Measurements from ENCODE around the gene DHRSX. TPM values are rescaled to one million over a fixed set of nuclear protein-coding genes. Genes with fewer than 3 reads are reported as not detected.
A peak's percentile ranks its signal among the peaks of the same experiment; 100 is the strongest.

The DHRSX gene
- total and polyA plus RNA-seq, 2 donors (not counting 1 experiment from before 2014, with no cell fraction given) = 18.8 to 39.0 TPM

GRCh38 chrX:2226906-2227656, 273.7 kb downstream of the DHRSX start:
- H3K4me1 ChIP-seq (ENCODE audit: control insufficient read depth in 2 of 2, insufficient read depth in 2 of 2, low read length in 2 of 2) = no peaks in the 10 kb centered on the region
- CTCF ChIA-PET = no interaction called here
- H3K4me2 ChIP-seq (replicated peaks; ENCODE audit: low read depth, low read length, poor library complexity, severe bottlenecking) = no peak overlapping the region

DNA sequence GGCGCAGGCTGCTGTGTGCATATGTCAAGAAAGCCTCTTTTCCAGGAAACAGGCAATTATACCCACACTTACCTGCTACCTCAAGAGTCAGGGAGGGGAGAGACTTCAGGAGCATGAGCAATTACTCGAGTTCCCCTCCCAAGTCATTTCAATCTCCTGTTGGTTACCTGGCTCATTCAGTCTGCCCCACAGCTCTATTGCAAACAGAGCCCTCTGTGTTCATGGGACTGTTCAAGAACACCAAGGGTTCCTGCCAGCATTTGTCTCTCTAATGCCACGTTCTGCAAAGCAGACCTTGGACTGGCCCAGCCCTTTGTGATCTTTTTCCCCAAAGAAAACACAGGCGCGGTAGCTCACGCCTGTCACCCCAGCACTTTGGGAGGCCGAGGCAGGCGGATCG, 274.6 kb downstream of the DHRSX start:
- H3K4me1 ChIP-seq (ENCODE audit: control insufficient read depth in 2 of 2, insufficient read depth in 2 of 2, low read length in 2 of 2) = no peaks in the 10 kb centered on the region
- TF ChIP-seq, protein P1, sequence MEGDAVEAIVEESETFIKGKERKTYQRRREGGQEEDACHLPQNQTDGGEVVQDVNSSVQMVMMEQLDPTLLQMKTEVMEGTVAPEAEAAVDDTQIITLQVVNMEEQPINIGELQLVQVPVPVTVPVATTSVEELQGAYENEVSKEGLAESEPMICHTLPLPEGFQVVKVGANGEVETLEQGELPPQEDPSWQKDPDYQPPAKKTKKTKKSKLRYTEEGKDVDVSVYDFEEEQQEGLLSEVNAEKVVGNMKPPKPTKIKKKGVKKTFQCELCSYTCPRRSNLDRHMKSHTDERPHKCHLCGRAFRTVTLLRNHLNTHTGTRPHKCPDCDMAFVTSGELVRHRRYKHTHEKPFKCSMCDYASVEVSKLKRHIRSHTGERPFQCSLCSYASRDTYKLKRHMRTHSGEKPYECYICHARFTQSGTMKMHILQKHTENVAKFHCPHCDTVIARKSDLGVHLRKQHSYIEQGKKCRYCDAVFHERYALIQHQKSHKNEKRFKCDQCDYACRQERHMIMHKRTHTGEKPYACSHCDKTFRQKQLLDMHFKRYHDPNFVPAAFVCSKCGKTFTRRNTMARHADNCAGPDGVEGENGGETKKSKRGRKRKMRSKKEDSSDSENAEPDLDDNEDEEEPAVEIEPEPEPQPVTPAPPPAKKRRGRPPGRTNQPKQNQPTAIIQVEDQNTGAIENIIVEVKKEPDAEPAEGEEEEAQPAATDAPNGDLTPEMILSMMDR (IDR thresholded peaks at IDR 0.05) = no peak
- no peak overlapping the region for H3K4me3 Mint-ChIP-seq
- DNase-seq (no peak), ATAC-seq (ENCODE audit: low read depth) (no peak)
- no peak overlapping the region for H3K27ac ChIP-seq (ENCODE audit: low read length in 2 of 2)
- H3K4me3 ChIP-seq (ENCODE audit: control extremely low read depth in 1 of 5, extremely low read depth in 1 of 5, insufficient read depth in 1 of 5, low read depth in 2 of 5, low read length in 4 of 5) = no peak overlapping the region
- ChIA-PET POLR2A (no interaction called here), CTCF (no interaction called here)
- H3K79me2 ChIP-seq (ENCODE audit: control insufficient read depth, insufficient read depth, low read length) = no peaks in the 10 kb centered on the region
- peaks cover 2 to 44% (median 24%) of the 10 kb centered on the region in 3 donors for H3K9me3 ChIP-seq (ENCODE audit: control extremely low read depth in 1 of 3, control insufficient read depth in 2 of 3, insufficient read depth in 1 of 3, low read length in 2 of 3)
- no peak overlapping the region for H2AFZ ChIP-seq (ENCODE audit: insufficient read depth, low read depth, low read length, poor library complexity, severe bottlenecking)
- H3K27me3 Mint-ChIP-seq = no peaks in the 10 kb centered on the region
- peaks cover 2 to 4% of the 10 kb centered on the region in 2 experiments for H3K36me3 ChIP-seq (replicated peaks in 1 of 2; ENCODE audit: control extremely low read depth in 1 of 2, control insufficient read depth in 1 of 2, extremely low read depth in 1 of 2, insufficient read depth in 2 of 2, low read length in 1 of 2)
- no peaks in the 10 kb centered on the region for H3K4me1 Mint-ChIP-seq
- H3K9ac ChIP-seq (ENCODE audit: low read length) = no peak overlapping the region
- H4K20me1 ChIP-seq (ENCODE audit: control insufficient read depth, insufficient read depth, low read length, poor library complexity, severe bottlenecking) = no peaks in the 10 kb centered on the region
- H3K4me2 ChIP-seq (replicated peaks; ENCODE audit: low read depth, low read length, poor library complexity, severe bottlenecking) = no peak overlapping the region
- 80% methylated on average over 6 of the region's 9 CpGs for WGBS (ENCODE audit: insufficient coverage)
- H3K27ac Mint-ChIP-seq = no peak overlapping the region
- H3K9me3 Mint-ChIP-seq (ENCODE audit: insufficient read depth) = peaks cover 17% of the 10 kb centered on the region
- no peaks in the 10 kb centered on the region for H3K27me3 ChIP-seq (replicated peaks in 1 of 4; ENCODE audit: control extremely low read depth in 1 of 4, control insufficient read depth in 3 of 4, insufficient read depth in 4 of 4, low read length in 3 of 4)
- intact Hi-C loops (cut with micrococcal nuclease) = no loop called here

More at GRCh38 chrX:2226906-2227656, 273.7 kb downstream of the DHRSX start:
- no peaks in the 10 kb centered on the region for H4K20me1 ChIP-seq (ENCODE audit: control insufficient read depth, insufficient read depth, low read length, poor library complexity, severe bottlenecking)
- TF ChIP-seq EZH2 (IDR thresholded peaks at IDR 0.05; ENCODE audit: borderline replicate concordance, insufficient read depth, low read depth, low read length, poor library complexity, severe bottlenecking) = no peak
- TF ChIP-seq, protein P1 (IDR thresholded peaks at IDR 0.05) = no peak
- 94% methylated on average over 4 of the region's 6 CpGs for WGBS (ENCODE audit: insufficient coverage)
- H3K9ac ChIP-seq (ENCODE audit: low read length) = no peak overlapping the region
- H2AFZ ChIP-seq (ENCODE audit: insufficient read depth, low read depth, low read length, poor library complexity, severe bottlenecking) = no peak overlapping the region
- H3K4me3 Mint-ChIP-seq = no peak overlapping the region
- H3K36me3 ChIP-seq (replicated peaks in 1 of 2; ENCODE audit: control extremely low read depth in 1 of 2, control insufficient read depth in 1 of 2, extremely low read depth in 1 of 2, insufficient read depth in 2 of 2, low read length in 1 of 2) = peaks cover 2 to 4% of the 10 kb centered on the region in 2 experiments
- DNase-seq (no peak), ATAC-seq (ENCODE audit: low read depth) (no peak)
- no peaks in the 10 kb centered on the region for H3K27me3 ChIP-seq (replicated peaks in 1 of 4; ENCODE audit: control extremely low read depth in 1 of 4, control insufficient read depth in 3 of 4, insufficient read depth in 4 of 4, low read length in 3 of 4)
- H3K9me3 Mint-ChIP-seq (ENCODE audit: insufficient read depth) = peaks cover 17% of the 10 kb centered on the region
- intact Hi-C loops (cut with micrococcal nuclease) = no loop called here
- peaks cover 1 to 42% (median 21%) of the 10 kb centered on the region in 3 donors for H3K9me3 ChIP-seq (ENCODE audit: control extremely low read depth in 1 of 3, control insufficient read depth in 2 of 3, insufficient read depth in 1 of 3, low read length in 2 of 3)
- POLR2A ChIA-PET = no interaction called here
- H3K27ac Mint-ChIP-seq = peak overlapping the region; percentile 46
- no peaks in the 10 kb centered on the region for H3K27me3 Mint-ChIP-seq
- H3K4me1 Mint-ChIP-seq = peaks cover under 1% of the 10 kb centered on the region
- no peak overlapping the region for H3K27ac ChIP-seq (ENCODE audit: low read length in 2 of 2)
- H3K79me2 ChIP-seq (ENCODE audit: control insufficient read depth, insufficient read depth, low read length) = no peaks in the 10 kb centered on the region
- no peak overlapping the region for H3K4me3 ChIP-seq (ENCODE audit: control extremely low read depth in 1 of 5, extremely low read depth in 1 of 5, insufficient read depth in 1 of 5, low read depth in 2 of 5, low read length in 4 of 5)
